Erythroblast (primary cell): Measurements from ENCODE around the gene PTPRCAP.

ENCODE experiments used
- GATA1 ChIP-seq: IDR thresholded peaks from 2 replicates; pipeline ENCODE4 v1.6.1; 2011; ENCODE audit warnings: low read depth, mild to moderate bottlenecking, control low read depth, low read length, moderate library complexity
- POLR2A ChIP-seq: IDR thresholded peaks from 2 replicates; pipeline ENCODE4 v1.6.1; 2011; ENCODE audit warnings: mild to moderate bottlenecking, low read length

- TF ChIP-seq POLR2A (no peak), GATA1 (no peak)
Measured at GRCh38 chr11:67468056-67468455, 30.6 kb upstream of the PTPRCAP start.
